Measurements from ENCODE around the gene ZNF335.
"Not testable (repeated sequence)": the region's sequence is repeated elsewhere in the genome, so short reads cannot be mapped to it uniquely, and the experiment has no call there.

The ZNF335 gene

DNA sequence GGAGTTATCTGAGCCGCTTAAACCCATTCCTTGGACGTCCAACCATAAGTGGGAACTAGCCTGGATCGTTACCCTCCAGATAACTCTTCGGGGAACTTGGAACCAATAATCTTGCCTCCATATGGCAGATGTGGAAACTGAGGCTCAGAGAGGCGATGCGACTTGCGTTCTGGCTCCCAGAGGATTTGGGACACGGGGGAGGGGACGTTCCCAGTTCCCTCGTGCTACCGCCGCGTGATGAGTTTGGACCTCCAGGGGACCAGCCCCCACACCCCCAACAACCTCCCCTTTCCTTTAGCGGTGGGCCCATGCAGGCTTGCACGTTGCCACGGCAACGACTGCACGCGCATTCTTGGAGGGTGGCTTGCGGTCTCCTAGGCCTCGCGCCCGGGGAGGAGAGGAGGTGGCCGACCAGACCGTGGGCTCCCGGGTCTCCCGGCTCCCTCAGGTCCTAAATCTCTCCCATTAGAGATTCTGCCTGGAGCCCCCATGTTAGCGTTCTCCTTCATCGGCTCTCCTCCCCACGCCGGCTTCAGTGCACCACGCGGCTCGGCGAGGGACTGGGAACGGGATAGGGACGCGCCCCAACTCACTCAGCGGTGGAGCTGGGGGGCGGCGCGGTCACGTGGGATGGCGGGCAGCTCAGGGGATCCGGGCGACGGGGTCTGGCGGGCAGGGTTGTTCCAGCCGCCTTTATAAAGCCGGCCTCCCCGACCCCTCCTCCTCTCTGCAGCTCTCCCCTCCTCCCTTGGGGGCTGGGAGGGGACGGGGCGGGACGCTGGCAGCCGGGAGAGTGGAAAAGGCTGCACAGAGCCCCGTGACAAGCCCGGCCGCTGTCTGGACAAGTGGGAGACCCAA lies 60.3 kb downstream of the ZNF335 start, which contains the start of gene PLTP:
Gene PLTP (minus strand): TSS at position 670 of the 858 bp plus-strand sequence. CDS start 703 bp downstream, outside the sequence.
- no peak for DNase-seq (ENCODE audit: low read depth in 2 of 2)

DNA sequence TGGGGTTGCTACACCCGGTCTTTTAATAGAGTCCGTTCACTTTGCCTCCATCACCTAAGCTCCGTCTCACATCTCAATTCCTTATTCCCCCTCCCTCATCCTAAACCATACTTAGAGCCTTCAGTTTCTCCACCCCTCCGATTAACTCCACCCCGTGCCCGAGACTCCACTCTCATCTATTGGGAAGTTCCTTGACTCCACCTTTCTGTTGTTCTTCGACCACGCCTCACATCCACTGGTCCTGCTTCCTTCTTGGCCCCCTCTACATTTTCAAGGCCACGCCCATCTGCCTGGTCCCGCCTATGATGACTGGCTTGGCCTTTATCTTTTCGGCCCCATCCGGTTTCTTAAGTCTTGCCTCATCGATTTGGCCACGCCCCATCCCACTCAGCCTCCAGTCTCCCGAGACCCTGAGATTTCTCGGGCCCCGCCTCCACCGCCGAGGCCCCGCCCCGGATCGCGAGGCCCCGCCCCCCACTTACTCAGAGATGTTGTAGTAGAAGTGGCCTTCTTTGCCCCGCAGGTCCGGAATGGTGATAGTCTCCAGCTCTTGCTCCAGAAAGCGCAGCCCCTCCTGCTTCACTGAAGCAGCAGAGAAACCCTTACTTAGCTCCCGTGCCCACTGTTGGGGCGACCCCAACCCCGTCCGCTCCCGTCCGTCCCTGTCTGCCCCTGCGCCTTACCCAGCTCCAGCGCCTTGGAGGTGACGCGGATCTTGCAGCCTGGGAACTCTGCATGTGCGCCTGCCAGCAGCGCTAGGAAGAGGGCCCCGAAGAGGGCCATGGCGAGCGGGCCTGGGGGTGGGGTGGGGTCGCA lies 61.1 kb downstream of the ZNF335 start:
- peak; percentile 83 to 87 for DNase-seq (ENCODE audit: low read depth in 2 of 2)

DNA sequence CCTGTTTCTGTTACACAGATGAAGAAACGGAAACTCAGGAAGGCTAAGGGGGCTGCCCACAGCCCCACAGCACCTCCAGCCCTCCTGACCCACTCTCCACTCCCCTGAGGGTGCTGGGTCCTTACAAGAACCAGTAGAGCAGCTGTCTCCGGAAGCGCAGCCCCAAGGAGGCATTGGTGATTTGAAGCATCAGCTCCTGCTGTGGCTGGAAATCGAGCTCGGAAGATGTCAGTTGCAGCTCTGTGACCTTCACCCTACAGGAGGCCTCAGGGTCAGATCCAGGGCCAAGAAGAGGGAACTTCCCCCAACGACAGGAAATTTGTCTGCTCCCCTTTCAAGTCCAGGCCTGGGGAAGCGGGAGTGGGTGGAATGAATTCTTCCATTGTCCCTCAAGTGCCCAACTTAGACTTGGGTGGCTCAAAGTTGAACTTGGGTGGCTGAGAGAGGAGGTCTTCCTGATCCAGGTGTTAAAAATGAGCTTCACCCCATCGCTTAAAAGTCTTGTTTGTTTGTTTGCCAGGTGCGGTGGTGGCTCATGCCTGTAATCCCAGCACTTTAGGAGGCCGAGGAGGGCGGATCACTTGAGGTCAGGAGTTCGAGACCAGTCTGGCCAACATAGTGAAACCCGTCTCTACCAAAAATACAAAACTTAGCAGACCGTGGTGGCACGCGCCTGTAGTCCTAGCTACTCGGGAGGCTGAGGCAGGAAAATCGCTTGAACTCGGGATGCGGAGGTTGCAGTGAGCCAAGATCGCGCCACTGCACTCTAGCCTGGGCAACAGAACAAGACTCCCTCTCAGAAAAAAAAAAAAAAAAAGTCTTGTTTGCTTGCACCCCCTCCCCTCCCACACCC lies 62.0 kb downstream of the ZNF335 start:
- no peak for DNase-seq (ENCODE audit: low read depth in 2 of 2)

DNA sequence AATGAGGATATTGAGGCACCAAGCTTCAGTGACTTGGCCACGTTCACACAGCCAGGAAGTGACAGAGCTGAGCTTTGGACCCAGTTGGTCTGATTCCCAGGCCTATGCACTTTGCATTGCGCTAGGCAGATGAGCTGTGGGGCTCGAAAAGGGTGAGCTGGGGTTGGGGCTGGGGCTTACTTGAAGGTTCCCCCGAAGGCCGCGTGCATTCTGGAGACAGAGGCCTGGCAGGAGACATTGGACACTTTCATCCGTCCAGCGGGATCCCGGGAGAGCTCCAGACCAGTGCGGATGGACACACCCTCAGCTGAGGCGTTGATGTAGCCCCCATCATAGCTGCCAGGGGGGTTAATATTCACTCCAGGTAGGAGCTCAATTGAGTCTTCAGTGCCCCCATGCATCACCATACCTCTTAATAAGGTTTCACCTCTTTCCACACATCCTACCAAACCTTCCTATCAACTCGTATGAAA lies 62.6 kb downstream of the ZNF335 start:
- no peak for DNase-seq (ENCODE audit: low read depth in 2 of 2)

DNA sequence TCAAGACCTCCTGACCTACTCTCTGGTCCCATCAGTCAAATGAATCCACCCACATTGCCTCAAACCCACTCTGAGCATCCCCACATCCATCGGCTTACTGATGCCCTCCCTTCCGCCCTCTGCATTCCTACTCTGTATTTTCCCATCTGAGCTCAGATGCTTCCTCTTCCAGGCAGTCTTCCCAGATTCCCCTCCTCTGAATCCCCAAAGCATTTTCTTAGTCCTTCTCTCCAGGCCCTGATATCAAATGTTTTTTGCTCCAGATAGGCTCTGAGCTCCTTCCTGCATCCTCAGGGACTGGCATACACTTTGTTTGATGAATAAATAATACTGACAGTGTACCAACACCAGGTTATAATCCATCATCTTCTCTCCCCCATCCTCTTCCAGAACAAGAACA lies 63.9 kb downstream of the ZNF335 start:
- no peak for DNase-seq (ENCODE audit: low read depth in 2 of 2)

DNA sequence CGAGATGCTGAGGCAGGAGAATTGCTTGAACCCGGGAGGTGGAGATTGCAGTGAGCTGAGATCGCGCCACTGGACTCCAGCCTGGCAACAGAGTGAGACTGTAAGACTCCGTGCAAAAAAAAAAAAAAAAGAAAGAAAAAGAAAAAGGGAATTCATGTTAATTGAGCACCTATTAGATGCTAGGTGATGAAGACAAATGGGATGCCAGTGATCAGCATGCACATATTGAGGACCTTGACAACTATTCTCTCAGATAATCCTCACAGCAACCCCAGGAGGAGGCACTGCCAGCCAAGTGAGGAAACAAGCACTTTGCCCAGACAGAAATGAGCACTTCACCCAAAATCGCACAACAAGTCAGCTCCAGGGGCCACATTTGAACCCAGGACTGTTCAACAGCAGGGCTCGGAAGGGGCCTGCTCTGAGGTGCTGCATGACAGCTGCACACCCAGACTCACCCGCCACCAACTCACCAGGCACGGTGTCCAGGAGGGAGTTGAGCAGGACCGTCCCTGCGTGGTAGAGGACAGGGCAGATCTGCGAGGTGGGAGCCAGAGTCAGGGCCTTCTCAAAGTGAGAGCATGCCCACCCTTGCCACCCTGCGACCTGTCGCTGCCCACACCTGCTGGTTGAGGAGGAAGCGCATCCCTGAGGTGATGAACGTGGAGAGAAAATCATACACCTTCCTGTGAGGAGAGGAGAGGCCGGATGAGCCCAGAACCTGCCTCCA lies 64.6 kb downstream of the ZNF335 start:
- DNase-seq (ENCODE audit: low read depth in 2 of 2) = no peak

DNA sequence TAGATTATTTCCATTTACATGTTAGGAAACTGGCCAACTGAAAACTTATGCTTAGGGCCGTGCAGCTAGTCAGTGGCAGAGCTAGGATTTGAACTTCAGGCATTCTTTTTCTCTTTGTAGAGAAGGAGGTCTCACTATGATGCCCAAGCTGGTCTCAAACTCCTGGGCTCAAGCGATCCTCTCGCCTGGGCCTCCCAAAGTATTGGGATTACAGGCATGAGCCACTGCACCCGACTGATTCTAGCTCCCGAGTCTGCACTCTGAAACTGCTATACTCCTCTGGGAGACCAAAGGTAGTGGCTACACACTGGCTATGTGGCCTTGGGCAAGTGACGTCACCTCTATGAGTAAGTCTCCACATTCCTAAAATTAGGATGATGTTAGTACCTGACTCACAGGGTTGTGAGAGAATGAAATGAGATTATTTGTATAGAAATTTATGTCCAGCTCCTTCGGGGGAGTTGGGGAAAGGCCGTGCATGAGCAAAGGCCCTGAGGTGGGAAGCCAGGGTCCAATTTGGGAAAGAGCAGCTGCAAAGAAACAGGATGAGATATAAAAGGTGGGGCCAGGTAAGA lies 66.4 kb downstream of the ZNF335 start:
- DNase-seq (ENCODE audit: low read depth in 2 of 2) = no peak

DNA sequence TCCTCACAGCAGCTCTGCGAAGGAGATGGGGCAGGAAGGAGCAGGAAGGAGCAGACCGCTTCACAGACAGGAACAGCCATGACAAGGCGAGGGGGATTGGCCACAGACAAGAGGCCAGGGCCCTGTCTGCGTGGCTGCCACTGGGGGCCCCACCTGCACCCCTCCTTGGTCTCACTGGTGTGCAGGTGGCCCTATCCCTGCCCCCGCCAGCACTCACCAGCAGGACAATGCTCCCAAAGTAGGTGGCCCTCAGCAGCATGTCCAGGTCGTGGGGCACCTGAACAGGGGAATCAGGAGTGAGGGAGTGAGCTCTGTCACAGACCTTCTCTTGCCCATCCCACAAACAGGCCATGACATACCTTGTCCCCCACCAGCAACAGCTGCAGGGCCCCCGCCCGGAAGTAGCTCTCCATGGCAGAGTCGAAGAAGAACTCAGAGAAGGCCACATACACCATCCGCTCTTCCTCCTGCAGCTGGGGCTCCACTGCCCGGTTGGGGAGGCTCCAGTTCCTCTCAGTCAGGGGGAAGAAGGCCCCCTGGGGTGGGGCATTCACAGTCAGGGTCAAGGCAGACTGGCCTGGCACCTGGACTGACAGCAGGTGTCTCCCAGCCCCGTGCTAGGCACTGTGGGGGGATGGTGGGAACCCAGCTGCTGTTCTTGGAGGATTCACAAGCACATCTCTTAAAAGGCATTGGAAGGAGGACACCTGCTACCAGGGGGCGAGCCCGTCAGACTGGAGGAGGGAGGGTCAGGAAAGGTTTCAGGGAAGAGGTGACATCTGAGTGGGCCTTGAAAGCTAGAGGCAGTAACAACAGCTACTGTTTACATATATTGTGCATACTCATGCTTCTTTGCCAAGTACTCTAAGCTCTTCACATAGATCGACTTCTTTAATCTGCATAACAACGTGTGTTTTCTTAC lies 67.2 kb downstream of the ZNF335 start:
- DNase-seq (ENCODE audit: low read depth in 2 of 2) = no peak

DNA sequence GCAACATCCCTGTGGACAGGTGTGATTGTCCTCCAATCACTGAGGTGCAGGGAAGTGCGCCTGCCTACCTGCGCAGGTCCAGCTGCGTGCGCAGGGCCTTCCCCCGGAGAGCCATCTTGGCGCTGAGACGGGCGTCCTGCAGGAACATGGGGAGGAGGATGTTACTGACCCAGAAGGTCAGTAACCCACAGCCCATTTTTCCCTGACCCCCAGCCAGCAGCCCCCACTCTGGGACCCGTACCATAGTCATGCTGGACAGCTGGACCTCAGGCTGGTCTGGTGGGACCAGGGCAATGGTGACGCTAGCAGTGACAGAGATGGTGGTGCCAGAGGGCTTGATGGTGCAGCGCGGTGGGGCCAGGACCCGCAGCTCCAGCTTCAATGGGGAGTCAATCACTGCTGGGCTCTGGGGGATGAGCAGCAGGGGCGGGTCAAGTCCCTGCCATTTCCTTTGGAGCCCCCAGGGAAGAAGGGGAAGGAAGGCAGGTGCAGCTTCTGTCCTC lies 69.8 kb downstream of the ZNF335 start:
- no peak for DNase-seq (ENCODE audit: low read depth in 2 of 2)

DNA sequence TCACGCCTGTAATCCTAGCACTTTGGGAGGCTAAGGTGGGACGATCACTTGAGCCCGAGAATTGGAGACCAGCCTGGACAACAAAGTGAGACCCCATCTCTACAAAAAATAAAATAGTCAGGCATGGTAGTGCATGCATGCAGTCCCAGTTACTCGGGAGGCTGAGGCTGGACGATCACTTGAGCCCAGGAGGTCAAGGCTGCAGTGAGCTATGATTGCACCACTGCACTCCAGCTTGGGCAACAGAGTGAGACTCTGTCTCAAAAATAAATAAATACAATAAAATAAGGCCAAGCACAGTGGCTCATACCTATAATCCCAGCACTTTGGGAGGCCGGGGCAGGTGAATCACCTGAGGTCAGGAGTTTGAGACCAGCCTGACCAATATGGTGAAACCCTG lies 70.7 kb downstream of the ZNF335 start:
- not testable (repeated sequence) for DNase-seq (ENCODE audit: low read depth in 2 of 2)

DNA sequence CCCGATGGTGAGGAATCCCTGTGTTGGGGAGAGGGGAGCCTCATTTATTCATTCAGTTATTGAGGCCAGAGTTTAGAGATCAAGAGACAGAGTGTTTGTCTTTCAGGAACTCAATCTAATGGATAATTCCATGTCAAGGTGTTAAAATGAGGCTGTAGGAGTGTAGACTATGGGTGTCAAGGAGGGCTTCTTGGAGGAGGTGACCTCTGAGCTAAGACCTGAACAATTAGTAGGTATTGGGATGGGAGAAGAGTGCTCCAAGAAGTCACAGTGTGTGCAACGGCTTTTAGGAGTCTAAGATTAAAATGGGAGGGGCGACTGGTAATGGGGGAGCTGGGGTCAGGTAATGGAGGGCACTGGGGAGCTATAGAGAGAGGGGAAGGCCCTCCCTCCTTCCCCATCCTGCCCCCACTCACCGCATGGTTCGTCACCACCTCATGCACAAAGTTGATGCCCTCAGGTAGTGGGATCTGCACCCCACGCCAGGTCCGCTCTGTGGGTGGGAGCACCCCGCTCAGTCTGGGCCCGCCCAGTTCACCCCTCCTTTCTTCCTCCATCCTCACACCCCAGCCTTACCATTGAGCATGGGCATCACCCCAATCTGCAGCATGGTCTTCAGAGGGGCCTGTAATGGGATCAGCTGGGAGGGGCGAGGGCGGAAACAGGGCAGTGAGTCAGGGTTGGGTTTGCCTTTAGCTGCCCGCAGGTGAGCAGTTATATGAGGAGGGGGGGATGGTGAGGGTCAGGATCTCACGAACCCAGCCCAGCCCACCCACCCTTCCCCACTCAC lies 72.8 kb downstream of the ZNF335 start:
- no peak for DNase-seq (ENCODE audit: low read depth in 2 of 2)

All from stimulated activated CD8-positive, alpha-beta memory T cell treated with anti-CD3 and anti-CD28 coated beads, Interleukin-15, amount 100 ng/mL, for 4 hours (primary cell).